ENCODE measurements around the gene DGKQ.
"Not testable (repeated sequence)": the region's sequence is repeated elsewhere in the genome, so short reads cannot be mapped to it uniquely, and the experiment has no call there.

Gene DGKQ

DNA sequence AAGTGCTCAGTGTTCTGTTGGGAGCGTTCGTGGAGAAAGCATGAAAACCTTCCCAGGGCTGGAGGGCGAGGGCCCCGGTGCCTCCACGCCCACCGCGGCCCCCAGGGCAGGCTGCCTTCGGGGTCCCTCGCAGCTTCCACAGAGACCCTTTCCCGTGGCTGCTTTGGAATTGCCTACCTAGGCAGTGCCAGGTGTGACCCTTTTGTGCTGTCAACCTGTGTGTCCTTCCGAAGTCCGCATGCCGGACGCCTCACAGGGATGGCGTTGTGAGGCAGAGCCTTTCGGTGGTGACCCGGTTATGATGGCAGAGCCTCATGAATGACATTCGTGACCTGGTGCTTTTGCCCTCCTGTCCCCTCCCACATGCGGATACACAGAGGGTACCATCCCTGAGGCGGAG is 23.7 kb downstream of the DGKQ start:
- DNase-seq (ENCODE audit: low read depth) = no peak

GRCh38 chr4:948936-949300 is 24.5 kb downstream of the DGKQ start:
- DNase-seq (ENCODE audit: low read depth) = no peak

- no peak for DNase-seq (ENCODE audit: low read depth)
Measured at GRCh38 chr4:948101-948935, 25.1 kb downstream of the DGKQ start.

DNA sequence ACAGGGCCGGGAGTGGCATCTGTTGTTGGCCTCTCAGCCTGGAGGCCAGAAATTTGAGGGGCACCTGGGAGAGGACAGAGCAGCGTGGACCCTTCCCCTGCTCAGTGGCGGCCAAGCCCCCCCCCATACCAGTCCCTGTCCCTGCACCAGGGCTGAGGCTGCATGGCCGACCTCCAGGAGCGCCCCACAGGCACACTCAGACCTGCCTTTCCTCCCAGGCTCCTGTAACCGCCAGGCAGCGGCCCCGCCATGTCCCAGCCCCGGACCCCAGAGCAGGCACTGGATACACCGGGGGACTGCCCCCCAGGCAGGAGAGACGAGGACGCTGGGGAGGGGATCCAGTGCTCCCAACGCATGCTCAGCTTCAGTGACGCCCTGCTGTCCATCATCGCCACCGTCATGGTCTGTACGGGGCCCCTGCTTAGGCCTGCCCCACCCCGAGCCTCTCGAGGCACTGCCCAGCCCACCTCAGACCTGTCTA is 25.8 kb downstream of the DGKQ start:
- DNase-seq (ENCODE audit: low read depth) = no peak

- DNase-seq (ENCODE audit: low read depth) = no peak
Measured at GRCh38 chr4:946517-947471, 26.6 kb downstream of the DGKQ start.

GRCh38 chr4:946103-946450 is 27.3 kb downstream of the DGKQ start:
- DNase-seq (ENCODE audit: low read depth) = no peak

- no peak for DNase-seq (ENCODE audit: low read depth)
Measured at GRCh38 chr4:945274-946102, 27.9 kb downstream of the DGKQ start.

DNA sequence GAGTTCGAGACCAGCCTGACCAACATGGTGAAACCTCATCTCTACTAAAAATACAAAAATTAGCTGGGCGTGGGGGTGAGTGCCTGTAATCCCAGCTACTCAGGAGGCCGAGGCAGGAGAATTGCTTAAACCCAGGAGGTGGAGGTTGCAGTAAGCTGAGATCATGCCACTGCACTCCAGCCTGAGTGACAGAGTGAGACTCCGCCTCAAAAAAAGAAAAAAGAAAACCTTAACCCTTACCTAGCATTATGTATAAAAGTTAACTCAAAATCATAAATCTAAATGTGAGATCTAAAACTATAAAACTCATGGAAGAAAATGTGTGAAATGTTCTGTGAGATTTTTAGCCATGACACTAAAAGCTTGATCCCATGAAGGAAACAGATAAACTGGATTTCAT is 33.9 kb downstream of the DGKQ start:
- DNase-seq (ENCODE audit: low read depth) = not testable (repeated sequence)

- DNase-seq (ENCODE audit: low read depth) = no peak
Measured at GRCh38 chr4:932713-933070, 40.7 kb downstream of the DGKQ start.

GRCh38 chr4:931960-932712 is 41.2 kb downstream of the DGKQ start, which contains the start of the genes GAK and TMEM175:
Gene GAK, minus strand, starts transcription at chr4:932316. Its CDS starts 129 bp downstream, at chr4:932187.
Gene TMEM175, plus strand, starts transcription at chr4:932460. Its CDS starts 15,280 bp downstream, at chr4:947740.
- peak; percentile 61 for DNase-seq (ENCODE audit: low read depth)

DNA sequence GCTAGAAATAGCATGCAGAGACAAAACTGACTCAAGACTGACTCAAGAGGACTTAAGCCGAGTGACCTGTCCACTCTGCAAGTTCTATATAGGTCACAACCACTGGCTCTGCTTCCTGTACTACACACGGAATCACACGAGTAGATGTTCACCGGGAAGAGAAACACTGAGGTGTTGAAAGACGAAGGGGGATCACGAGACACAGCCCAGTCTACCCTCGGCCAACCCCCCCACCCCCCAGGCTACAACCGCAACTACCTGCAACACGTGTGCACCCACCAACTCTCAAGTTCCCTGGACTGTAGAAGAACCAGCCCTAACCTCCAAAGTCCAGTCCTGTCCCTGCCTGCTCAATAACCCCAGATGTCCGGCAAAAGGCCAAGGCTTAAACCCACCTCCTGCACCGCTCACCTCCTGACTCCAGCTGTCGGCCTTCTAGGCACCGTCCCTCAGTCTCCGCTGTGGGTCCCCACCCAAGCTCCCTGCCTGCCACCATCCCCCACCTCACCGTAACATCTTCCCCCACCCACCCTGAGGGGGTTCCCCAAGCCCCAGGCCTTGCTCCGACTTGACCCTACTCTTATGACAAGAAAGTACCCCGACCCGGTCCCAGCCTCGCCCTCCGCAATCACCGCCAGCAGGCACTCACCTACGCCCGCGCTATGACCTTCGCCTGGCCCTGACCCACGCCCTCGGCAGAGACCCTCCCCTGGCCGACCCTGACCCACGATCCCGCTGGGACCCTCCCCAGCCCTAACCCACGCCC is 42.0 kb downstream of the DGKQ start:
- DNase-seq (ENCODE audit: low read depth) = no peak

GRCh38 chr4:930827-931193 is 42.6 kb downstream of the DGKQ start:
- DNase-seq (ENCODE audit: low read depth) = no peak

GRCh38 chr4:930028-930551 is 43.3 kb downstream of the DGKQ start:
- no peak for DNase-seq (ENCODE audit: low read depth)

DNA sequence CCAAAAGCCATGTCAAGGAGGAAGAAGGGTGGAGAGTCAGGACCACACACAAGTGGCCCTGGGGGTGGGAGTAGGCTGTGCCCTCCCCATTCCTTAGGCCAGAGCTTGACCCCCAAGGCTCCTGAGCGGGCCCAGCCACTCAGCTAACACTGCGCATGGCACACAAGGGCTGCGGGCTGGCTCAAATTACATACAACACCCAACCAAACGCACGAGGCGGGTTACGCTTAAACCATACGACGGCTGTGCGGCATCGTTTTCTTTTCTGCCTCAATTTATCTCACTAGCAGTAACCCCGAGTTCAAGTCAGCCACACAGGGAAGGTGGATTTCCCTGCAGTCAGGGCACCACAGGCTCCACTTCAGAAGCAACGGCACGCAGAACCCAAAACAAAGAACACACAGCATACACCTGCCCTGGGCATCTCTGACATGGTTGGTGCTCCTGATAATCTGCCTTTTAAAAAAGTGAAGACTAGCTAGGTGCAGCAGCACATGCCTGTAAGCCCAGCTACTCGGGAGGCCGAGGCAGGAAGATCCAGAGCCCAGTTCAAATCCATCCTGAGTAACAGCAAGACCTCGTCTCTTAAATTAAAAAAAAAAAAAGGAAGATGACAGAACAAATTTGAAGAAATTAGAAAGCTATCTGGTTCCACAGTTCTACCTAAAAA is 44.1 kb downstream of the DGKQ start:
- DNase-seq (ENCODE audit: low read depth) = no peak

GRCh38 chr4:927566-927965 is 45.8 kb downstream of the DGKQ start:
- not testable (repeated sequence) for DNase-seq (ENCODE audit: low read depth)

- no peak for DNase-seq (ENCODE audit: low read depth)
Measured at GRCh38 chr4:926538-926937, 46.8 kb downstream of the DGKQ start.

GRCh38 chr4:925771-926500 is 47.4 kb downstream of the DGKQ start:
- DNase-seq (ENCODE audit: low read depth) = no peak

DNA sequence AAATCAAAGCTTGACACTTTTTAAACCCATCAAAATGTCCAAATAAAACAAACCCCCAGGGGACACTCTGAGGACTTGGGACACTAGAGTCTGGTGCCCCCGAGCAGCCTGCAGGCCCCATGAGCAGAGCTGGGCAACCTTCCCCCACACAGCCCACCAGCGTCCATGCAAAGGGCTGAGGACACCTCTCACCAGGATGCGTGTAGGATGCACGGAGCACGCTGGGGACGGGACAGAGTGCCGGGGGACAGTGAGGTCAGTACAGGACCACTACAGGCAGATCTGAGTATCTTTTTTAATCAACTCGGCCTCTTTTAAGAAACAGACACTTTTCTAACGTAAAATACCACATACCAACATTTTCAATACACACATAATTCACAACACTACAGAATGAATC is 48.2 kb downstream of the DGKQ start:
- no peak for DNase-seq (ENCODE audit: low read depth)

All from non-pigmented ciliary epithelial cell (primary cell).